HUES48 (cell line): Measurements from ENCODE around the gene USP36.

Source experiments
- H3K27ac ChIP-seq: one replicate; pipeline ENCODE4 v1.7.0; 2013; ENCODE audit warnings: low read depth, low read length, inconsistent platforms
- H3K27me3 ChIP-seq: 2 replicates; pipeline ENCODE4 v1.6.1; 2013; ENCODE audit warnings: mild to moderate bottlenecking, low read length; ENCODE audit not compliant: control insufficient read depth, insufficient read depth
- H3K36me3 ChIP-seq: 2 replicates; pipeline ENCODE4 v1.6.1; 2013; ENCODE audit warnings: low read length; ENCODE audit not compliant: control insufficient read depth, insufficient read depth
- H3K4me1 ChIP-seq: 2 replicates; pipeline ENCODE4 v1.6.1; 2013; ENCODE audit warnings: mild to moderate bottlenecking, low read length; ENCODE audit not compliant: control insufficient read depth, insufficient read depth
- H3K4me3 ChIP-seq: 2 replicates; pipeline ENCODE4 v1.5.1; 2013; ENCODE audit warnings: mild to moderate bottlenecking, low read depth, low read length
- H3K9ac ChIP-seq: 2 replicates; pipeline ENCODE4 v1.6.1; 2013; ENCODE audit warnings: mild to moderate bottlenecking, low read depth, low read length, moderate library complexity
- H3K9me3 ChIP-seq: 2 replicates; pipeline ENCODE4 v1.6.1; 2013; ENCODE audit warnings: low read length; ENCODE audit not compliant: control insufficient read depth, insufficient read depth

USP36 gene

DNA sequence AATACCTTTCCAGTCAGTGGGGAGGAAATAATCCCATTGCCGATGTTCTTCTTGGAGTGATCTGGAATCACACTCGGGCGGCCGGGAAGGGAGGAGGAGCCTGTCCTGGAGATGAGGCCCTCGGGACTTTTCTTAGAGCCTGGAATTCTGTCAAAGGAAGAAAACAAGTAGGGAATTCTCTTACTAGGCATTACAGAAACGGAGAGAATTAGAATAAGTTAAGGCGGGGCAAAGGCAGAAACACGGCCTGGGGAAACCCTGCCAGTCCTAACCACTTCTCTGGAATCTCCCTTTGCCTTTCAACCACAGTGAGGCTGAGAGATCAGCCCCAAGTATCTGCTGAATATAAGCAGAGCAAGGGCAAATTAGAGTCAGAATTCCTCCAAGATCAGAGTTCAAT is 27.8 kb downstream of the USP36 start:
- H3K9ac ChIP-seq, result no peak overlapping the region
- H3K36me3 ChIP-seq, result peaks cover 98% of the 10 kb centered on the region
- H3K4me3 ChIP-seq, result no peak overlapping the region
- no peak overlapping the region for H3K27ac ChIP-seq
- no peaks in the 10 kb centered on the region for H3K9me3 ChIP-seq
- H3K4me1 ChIP-seq, result no peaks in the 10 kb centered on the region
- H3K27me3 ChIP-seq, result no peaks in the 10 kb centered on the region

DNA sequence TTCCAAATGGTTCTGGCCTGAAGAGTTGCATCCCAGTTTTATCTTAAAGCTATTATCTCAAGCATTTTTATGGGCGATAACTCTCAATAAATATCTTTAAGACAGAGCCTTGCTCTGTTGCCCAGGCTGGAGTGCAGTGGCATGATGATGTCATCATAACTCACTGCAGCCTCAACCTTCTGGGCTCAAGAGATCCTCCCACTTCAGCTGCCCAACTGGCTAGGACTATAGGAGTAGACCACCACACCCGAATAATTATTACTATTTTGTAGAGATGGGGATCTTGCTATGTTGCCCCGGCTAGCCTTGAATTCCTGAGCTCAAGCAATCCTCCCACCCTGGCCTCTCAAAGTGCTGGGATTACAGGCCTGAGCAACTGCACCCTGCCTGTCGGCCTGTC is 32.5 kb downstream of the USP36 start:
- no peak overlapping the region for H3K27ac ChIP-seq
- H3K9me3 ChIP-seq, result no peaks in the 10 kb centered on the region
- H3K36me3 ChIP-seq, result peaks cover 97% of the 10 kb centered on the region
- H3K27me3 ChIP-seq, result no peaks in the 10 kb centered on the region
- H3K4me1 ChIP-seq, result no peaks in the 10 kb centered on the region
- no peak overlapping the region for H3K9ac ChIP-seq
- no peak overlapping the region for H3K4me3 ChIP-seq

DNA sequence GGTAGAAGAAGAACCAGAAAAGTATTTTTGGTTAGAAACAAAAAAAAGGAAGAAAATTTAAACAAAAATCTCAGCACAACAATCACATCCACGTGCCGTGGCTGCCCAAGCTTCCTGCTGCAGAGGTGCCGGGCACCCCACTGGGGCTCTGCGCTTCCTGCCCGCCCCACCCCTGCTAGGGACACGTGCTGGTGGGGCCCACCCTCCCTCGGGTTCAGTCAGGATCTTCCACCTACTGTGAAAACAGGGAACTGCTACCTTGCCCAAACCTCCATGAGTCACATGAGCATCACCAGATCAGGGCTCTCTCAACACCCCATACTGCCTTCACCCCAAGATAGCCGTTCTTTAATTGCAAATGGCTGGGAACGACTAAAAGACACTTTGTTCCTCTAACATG is 34.2 kb downstream of the USP36 start:
- no peak overlapping the region for H3K27ac ChIP-seq
- no peaks in the 10 kb centered on the region for H3K27me3 ChIP-seq
- H3K36me3 ChIP-seq, result peaks cover 95% of the 10 kb centered on the region
- no peaks in the 10 kb centered on the region for H3K4me1 ChIP-seq
- H3K9ac ChIP-seq, result no peak overlapping the region
- H3K4me3 ChIP-seq, result no peak overlapping the region
- H3K9me3 ChIP-seq, result no peaks in the 10 kb centered on the region

DNA sequence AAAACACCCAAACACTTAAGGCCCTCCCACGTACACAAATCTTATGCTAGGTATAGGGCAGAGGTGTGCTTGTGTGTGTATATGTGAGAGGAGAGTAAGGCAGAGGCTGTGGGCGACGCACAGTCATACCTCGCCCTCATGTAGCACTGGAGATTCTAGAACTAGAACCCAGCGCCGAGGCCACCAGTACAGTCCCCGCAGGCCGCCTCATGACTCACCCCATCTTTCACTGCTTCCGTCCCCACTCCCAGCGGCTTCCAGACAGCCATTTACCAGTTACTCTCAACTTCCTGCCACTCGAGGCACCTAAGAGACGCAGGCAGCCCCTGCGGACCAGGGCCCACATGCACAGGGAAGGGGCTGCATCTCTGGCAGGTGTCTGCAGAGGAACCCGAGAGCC is 35.3 kb downstream of the USP36 start:
- H3K27me3 ChIP-seq, result no peaks in the 10 kb centered on the region
- H3K36me3 ChIP-seq, result peaks cover 94% of the 10 kb centered on the region
- no peak overlapping the region for H3K9ac ChIP-seq
- H3K4me1 ChIP-seq, result no peaks in the 10 kb centered on the region
- no peak overlapping the region for H3K27ac ChIP-seq
- no peaks in the 10 kb centered on the region for H3K9me3 ChIP-seq
- H3K4me3 ChIP-seq, result no peak overlapping the region

DNA sequence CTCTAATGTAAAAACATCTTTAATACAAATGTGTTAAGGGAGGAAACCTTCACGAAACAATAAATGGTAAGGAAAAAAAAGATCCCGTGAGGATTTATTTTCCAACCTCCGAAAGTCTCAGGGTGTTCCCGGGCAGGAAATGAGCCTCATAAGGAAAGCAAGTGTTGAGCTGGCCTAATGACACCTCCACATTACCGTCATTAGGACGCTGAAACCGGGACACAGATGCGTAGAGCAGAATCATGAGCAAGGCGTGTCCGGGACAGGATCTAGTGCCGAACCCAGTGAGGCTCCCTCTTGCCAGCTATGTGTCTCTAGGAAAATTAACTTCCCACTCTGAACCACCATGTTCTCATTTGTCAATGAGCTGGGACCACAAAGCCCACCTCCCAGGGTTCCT is 35.8 kb downstream of the USP36 start:
- Histone ChIP-seq H3K36me3 (peaks cover 93% of the 10 kb centered on the region), H3K27ac (no peak overlapping the region), H3K4me1 (no peaks in the 10 kb centered on the region), H3K9ac (no peak overlapping the region), H3K4me3 (no peak overlapping the region), H3K9me3 (no peaks in the 10 kb centered on the region), H3K27me3 (no peaks in the 10 kb centered on the region)

DNA sequence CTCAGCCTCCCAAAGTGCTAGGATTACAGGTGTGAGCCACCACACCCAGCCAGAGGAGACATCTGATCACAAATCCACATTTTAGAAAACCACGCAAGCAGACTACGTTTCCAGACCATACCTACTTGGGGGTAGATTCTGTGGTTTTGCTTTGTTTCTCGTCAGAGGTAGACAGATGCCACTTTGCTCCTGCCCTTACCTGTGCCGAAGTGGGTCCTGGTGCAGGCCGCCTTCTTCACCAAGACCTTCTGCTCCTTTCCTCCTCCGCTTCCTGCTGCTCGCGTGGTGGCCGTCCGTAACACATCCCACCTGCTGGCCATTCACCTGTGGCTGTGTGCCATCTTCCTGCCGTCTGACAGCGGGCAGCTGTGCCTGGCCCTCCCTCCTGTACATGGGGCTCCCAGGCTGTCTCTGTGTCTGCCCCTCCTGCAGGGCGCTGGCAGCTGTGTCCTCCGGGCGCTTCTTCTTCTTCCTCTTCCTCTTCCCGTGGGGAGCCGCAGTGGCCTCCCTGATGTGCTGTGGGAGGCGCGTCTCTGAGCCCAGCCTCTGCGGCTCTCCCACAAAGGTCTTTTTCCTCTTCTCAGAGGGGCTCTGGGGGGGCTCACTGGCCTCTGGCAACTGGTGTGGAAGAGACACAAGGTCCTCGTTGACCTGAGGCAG is 37.3 kb downstream of the USP36 start:
- H3K27ac ChIP-seq, result no peak overlapping the region
- H3K36me3 ChIP-seq, result peaks cover 93% of the 10 kb centered on the region
- no peaks in the 10 kb centered on the region for H3K4me1 ChIP-seq
- no peaks in the 10 kb centered on the region for H3K27me3 ChIP-seq
- no peak overlapping the region for H3K9ac ChIP-seq
- H3K9me3 ChIP-seq, result no peaks in the 10 kb centered on the region
- H3K4me3 ChIP-seq, result no peak overlapping the region

DNA sequence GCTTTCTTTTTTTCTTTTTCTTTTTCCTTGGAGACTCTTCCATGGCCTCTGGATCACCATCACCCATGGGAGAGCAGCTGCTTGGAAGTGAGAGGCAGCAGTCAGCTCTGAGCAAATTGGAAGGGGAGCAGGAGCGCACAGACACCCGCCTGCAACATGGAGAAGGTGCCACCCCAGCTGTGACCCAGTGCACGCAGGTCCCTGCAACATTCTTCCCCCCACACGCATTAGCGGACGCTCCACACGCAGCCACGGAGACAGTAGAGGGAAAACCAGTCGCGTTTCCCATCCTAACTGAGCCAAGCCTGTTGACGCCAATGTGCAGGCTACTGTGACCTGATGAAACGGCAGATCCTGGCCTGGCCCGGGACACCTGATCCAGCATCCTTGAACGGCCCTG is 38.2 kb downstream of the USP36 start:
- Histone ChIP-seq H3K27me3 (no peaks in the 10 kb centered on the region), H3K4me3 (no peak overlapping the region), H3K36me3 (peaks cover 93% of the 10 kb centered on the region), H3K27ac (no peak overlapping the region), H3K4me1 (no peaks in the 10 kb centered on the region), H3K9ac (no peak overlapping the region), H3K9me3 (no peaks in the 10 kb centered on the region)

DNA sequence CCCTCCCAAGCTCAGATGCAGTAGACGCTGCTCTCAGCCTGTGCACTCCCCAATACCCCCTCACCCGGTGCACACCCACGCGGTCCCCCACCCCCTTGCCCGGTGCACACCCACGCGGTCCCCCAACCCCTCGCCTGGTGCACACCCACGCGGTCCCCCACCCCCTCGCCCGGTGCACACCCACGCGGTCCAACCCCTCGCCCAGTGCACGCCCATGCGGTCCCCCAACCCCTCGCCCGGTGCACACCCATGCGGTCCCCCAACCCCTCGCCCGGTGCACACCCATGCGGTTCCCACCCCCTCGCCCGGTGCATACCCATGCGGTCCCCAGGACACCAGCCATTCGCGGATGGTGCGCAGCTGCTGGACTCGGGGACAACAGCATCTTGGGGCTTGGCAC is 38.6 kb downstream of the USP36 start:
- no peak overlapping the region for H3K27ac ChIP-seq
- H3K27me3 ChIP-seq, result no peaks in the 10 kb centered on the region
- H3K4me1 ChIP-seq, result no peaks in the 10 kb centered on the region
- no peak overlapping the region for H3K9ac ChIP-seq
- H3K9me3 ChIP-seq, result no peaks in the 10 kb centered on the region
- peaks cover 93% of the 10 kb centered on the region for H3K36me3 ChIP-seq
- H3K4me3 ChIP-seq, result no peak overlapping the region

DNA sequence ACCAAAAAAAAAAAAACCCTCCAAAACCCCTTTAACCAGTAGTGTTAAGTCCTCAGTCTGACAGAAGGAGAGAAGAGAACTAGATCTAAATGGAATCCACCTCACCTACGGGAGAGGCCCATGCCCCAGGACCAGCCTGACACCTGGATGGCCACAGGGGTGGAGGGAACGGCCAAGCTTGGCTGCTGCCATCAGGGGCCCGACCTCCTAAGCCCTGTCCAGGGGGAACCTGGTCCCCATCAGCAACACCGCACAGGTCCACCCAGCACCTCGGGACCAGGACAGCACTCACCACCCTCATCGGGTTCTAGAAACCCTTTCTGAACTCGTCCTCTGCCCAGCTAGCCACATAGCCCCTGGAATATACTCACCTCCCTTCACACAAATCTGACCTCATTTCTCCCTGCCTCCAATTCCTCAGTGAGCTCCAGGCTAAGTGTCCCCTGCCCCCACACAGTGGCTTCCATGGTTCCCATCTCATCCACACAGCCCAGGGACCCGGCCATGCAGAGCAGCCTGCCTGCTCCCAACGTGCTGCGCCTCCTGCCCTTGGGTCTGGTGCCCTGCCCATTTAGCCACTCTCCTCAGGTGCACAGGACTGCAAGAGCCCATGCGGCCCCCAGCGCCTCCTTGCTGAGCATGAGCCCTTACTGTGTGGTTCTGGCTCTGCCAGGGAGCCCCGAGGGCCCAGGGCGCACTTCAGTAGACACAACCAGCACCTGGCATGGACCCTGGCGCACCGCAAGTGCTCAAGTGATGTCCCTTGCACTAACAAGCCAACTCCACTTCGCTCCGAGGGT is 40.3 kb downstream of the USP36 start:
- H3K27ac ChIP-seq, result no peak overlapping the region
- peaks cover 93% of the 10 kb centered on the region for H3K36me3 ChIP-seq
- H3K9ac ChIP-seq, result no peak overlapping the region
- H3K9me3 ChIP-seq, result no peaks in the 10 kb centered on the region
- H3K4me3 ChIP-seq, result no peak overlapping the region
- H3K27me3 ChIP-seq, result no peaks in the 10 kb centered on the region
- no peaks in the 10 kb centered on the region for H3K4me1 ChIP-seq

DNA sequence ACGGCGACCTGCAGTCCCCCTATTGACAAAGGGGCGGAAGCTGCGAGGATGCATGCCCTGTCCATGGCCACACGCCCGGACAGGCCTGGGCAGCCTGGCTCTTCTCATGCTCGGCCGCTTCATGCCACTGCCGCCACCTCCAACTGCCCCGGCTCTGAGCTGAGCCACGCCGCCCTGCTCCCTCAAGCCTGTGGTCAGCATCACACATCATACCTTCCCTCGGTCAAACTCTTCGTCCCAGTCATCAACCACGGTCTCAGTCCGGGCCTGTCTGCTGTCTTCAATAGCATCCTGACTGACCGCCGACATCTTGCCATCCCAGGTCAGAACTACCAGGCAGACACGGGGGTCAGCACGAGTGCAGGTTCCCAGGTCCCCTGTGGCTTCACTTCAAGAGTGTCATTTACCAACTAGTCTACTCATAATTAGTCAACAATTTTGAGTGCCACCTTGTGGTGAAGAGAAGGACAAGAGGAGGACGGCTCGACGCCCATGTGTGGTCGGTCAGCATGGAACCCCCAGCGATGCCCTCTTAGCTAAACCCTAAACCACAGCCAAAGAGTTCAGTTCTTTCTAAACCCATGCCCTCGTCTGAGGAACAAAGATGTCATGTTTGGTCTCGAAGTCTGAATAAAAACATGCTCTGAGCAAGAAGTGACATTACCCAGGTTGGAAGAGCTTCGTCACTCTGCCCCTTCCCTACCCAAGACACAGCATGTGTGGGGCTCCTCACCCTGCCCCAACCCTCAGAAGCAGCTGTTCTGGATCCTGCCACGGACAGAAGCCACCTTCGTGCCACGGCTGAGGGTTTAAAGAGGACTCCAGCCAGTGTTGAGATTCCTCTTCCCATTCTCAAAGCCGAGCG is 41.7 kb downstream of the USP36 start:
- Histone ChIP-seq H3K9ac (no peak overlapping the region), H3K4me1 (no peaks in the 10 kb centered on the region), H3K27me3 (no peaks in the 10 kb centered on the region), H3K36me3 (peaks cover 94% of the 10 kb centered on the region), H3K4me3 (no peak overlapping the region), H3K27ac (no peak overlapping the region), H3K9me3 (no peaks in the 10 kb centered on the region)
